HCT116 (cell line): ENCODE measurements around the gene TMEM63B. TPM values are rescaled to one million over a fixed set of nuclear protein-coding genes. Genes with fewer than 3 reads are reported as not detected.
A peak's percentile ranks its signal among the peaks of the same experiment; 100 is the strongest.

Experiments used
- ATAC-seq: fragments of 200-7000 bp; cut with Tn5 transposase; 2 replicates; pipeline ENCODE4 v1.9.1; 2020; ENCODE audit warnings: mild to moderate bottlenecking, moderate library complexity
- BruUV-seq: library from RNA; stranded (reverse); fragments of 400-500 nt; replicated peaks from 2 replicates; lab custom pipeline; 2021; lab: Mats Ljungman, UMichigan
- CTCF ChIA-PET: fragments of 300-600 bp; sonication (Branson Sonifier 250); formaldehyde crosslinking; loops from one replicate; lab custom pipeline; 2021; ENCODE audit warnings: antibody characterized with exemption; lab: Charles Lee
- POLR2A ChIA-PET: fragments of 300-600, 350-600 bp; sonication (Branson Sonifier 250); formaldehyde crosslinking; loops from one replicate; lab custom pipeline; 2021; ENCODE audit warnings: antibody characterized with exemption; lab: Charles Lee
- RAD21 ChIA-PET, 2 experiments: fragments of 300-600 bp; sonication (Branson Sonifier 250); formaldehyde crosslinking; loops; one replicate each; lab custom pipeline; 2023; ENCODE audit warnings: low total read pairs in 2 of 2; ENCODE audit not compliant: uncharacterized antibody in 2 of 2, unreplicated experiment in 2 of 2, low non-redundant PET in 1 of 2; lab: Charles Lee
- DNase-seq: peaks from one replicate; pipeline ENCODE4 v3.0.0-alpha.2; 2010; ENCODE audit warnings: low read depth, low spot score
- H2AFZ ChIP-seq: fragments of 200-600 bp; shearing (Covaris generic), sonication (generic); 2 replicates; pipeline ENCODE4 v1.6.1; 2017; ENCODE audit warnings: low read depth, mixed run types, mixed read lengths, antibody characterized with exemption, low read length; ENCODE audit not compliant: poor library complexity, severe bottlenecking
- H3K27ac ChIP-seq: 2 replicates; pipeline ENCODE4 v1.5.1; 2012; ENCODE audit warnings: low read depth, low read length
- H3K27me3 ChIP-seq: fragments of 200-600 bp; sonication (generic); 2 replicates; pipeline ENCODE4 v1.6.1; 2016; ENCODE audit warnings: mixed run types, low read length, mixed read lengths; ENCODE audit not compliant: insufficient read depth
- H3K36me3 ChIP-seq, 2 experiments: fragments of 200-500 bp in 1 of 2; fragments of 200-600 bp in 1 of 2; sonication (Bioruptor generic) in 1 of 2; sonication (generic) in 1 of 2; 2 replicates each; pipeline versions ENCODE4 v1.5.1 to v1.6.1; 2014 to 2016; ENCODE audit warnings: low read length in 2 of 2, inconsistent platforms in 1 of 2, mixed read lengths in 1 of 2, mixed run types in 1 of 2; ENCODE audit not compliant: insufficient read depth in 2 of 2, control insufficient read depth in 1 of 2
- H3K4me1 ChIP-seq, 2 experiments: fragments of 200-600 bp in 1 of 2; sonication (generic) in 1 of 2; 2 replicates each; pipeline versions ENCODE4 v1.5.1 to v1.6.1; 2012 to 2017; ENCODE audit warnings: low read length in 2 of 2, inconsistent platforms in 1 of 2, mild to moderate bottlenecking in 1 of 2, mixed read lengths in 1 of 2, mixed run types in 1 of 2, moderate library complexity in 1 of 2; ENCODE audit not compliant: insufficient read depth in 2 of 2, control insufficient read depth in 1 of 2
- H3K4me2 ChIP-seq: fragments of 200-600 bp; sonication (generic); 2 replicates; pipeline ENCODE4 v1.6.1; 2017; ENCODE audit warnings: mixed run types, low read length, mixed read lengths
- H3K4me3 ChIP-seq, 2 experiments: fragments of 200-600 bp in 1 of 2; sonication (generic) in 1 of 2; replicated peaks in 1 of 2; 2 replicates each; pipeline ENCODE4 v1.5.1; 2011 to 2016; ENCODE audit warnings: low read length in 2 of 2, control low read depth in 1 of 2, low read depth in 1 of 2, mild to moderate bottlenecking in 1 of 2, mixed read lengths in 1 of 2, mixed run types in 1 of 2
- H3K79me2 ChIP-seq: fragments of 200-600 bp; sonication (generic); 2 replicates; pipeline ENCODE4 v1.6.1; 2017; ENCODE audit warnings: mild to moderate bottlenecking, mixed run types, low read length, moderate library complexity, mixed read lengths; ENCODE audit not compliant: insufficient read depth
- H3K9ac ChIP-seq: fragments of 200-600 bp; sonication (generic); 2 replicates; pipeline ENCODE4 v1.6.1; 2016; ENCODE audit warnings: low read length, mixed read lengths
- H3K9me2 ChIP-seq: fragments of 200-600 bp; sonication (generic), shearing (Covaris generic); 2 replicates; pipeline ENCODE4 v1.6.1; 2017; ENCODE audit warnings: mixed run types, mild to moderate bottlenecking, moderate library complexity; ENCODE audit not compliant: insufficient read depth
- H3K9me3 ChIP-seq, 2 experiments: fragments of 200-500 bp in 1 of 2; fragments of 200-600 bp in 1 of 2; sonication (Bioruptor generic) in 1 of 2; sonication (generic) in 1 of 2; 2 replicates each; pipeline ENCODE4 v1.6.1; 2014 to 2017; ENCODE audit warnings: low read length in 2 of 2, mixed read lengths in 2 of 2, inconsistent platforms in 1 of 2, low read depth in 1 of 2, mild to moderate bottlenecking in 1 of 2, mixed run types in 1 of 2, moderate library complexity in 1 of 2; ENCODE audit not compliant: control insufficient read depth in 1 of 2, insufficient read depth in 1 of 2
- H4K20me1 ChIP-seq: fragments of 200-600 bp; sonication (generic), shearing (Covaris generic); 2 replicates; pipeline ENCODE4 v1.6.1; 2017; ENCODE audit warnings: mixed run types, mild to moderate bottlenecking, moderate library complexity; ENCODE audit not compliant: insufficient read depth
- MAX ChIP-seq: IDR thresholded peaks from 2 replicates; pipeline ENCODE4 v1.6.1; 2012
- RAD21 ChIP-seq: IDR thresholded peaks from 2 replicates; pipeline ENCODE4 v1.6.1; 2012; ENCODE audit warnings: low read depth, mild to moderate bottlenecking
- intact Hi-C: fragments of 100-400 bp; cut with micrococcal nuclease; formaldehyde crosslinking; loops from 2 replicates; pipeline ENCODE4 v1.10.0; 2022
- total RNA-seq: library from RNA; stranded (reverse); gene quantifications from one replicate; pipeline ENCODE4 v1.2.1, GENCODE V29; 2021; ENCODE audit not compliant: unreplicated experiment
- TF ChIP-seq, protein P1 (sequence below), 3 experiments: fragments of 200-600 bp in 1 of 3; sonication (generic) in 1 of 3; IDR thresholded peaks in 2 of 3; conservative IDR thresholded peaks in 1 of 3; 2 replicates each; pipeline ENCODE4 v1.5.1; 2012 to 2017; ENCODE audit warnings: low read depth in 2 of 3, low read length in 2 of 3, antibody characterized with exemption in 1 of 3, borderline replicate concordance in 1 of 3, control low read depth in 1 of 3, mild to moderate bottlenecking in 1 of 3, mixed read lengths in 1 of 3, mixed run types in 1 of 3, moderate library complexity in 1 of 3; ENCODE audit not compliant: insufficient read depth in 1 of 3

Gene TMEM63B
- total RNA-seq, 1 experiment from 2014 or later = 58.2 TPM

- CTCF ChIA-PET = interaction anchor here (0.6 to 1.9 kb wide), 18 partner anchors 12 to 167 kb away, joined by 3 to 8 read pairs (median 5); partner anchors contain the start of genes SLC29A1 and SLC35B2
- Histone ChIP-seq H3K27me3 (no peaks in the 10 kb centered on the region; the same call in 1 of the 2 replicates), H4K20me1 (no peaks in the 10 kb centered on the region), H3K9me2 (no peaks in the 10 kb centered on the region), H3K4me3 (no peak overlapping the region), H3K9ac (no peak overlapping the region), H3K79me2 (no peaks in the 10 kb centered on the region), H3K4me1 (peaks cover 3 to 24% of the 10 kb centered on the region in 2 experiments; a peak in 3 of 4 replicates), H3K27ac (no peak overlapping the region), H3K36me3 (no peaks in the 10 kb centered on the region), H2AFZ (peak overlapping the region; percentile 5), H3K4me2 (peak overlapping the region; percentile 8; the same call in 1 of the 2 replicates), H3K9me3 (no peaks in the 10 kb centered on the region)
- POLR2A ChIA-PET = interaction anchor here (0.9 to 1.7 kb wide), 3 partner anchors 20 to 84 kb away, joined by 3 to 7 read pairs (median 6); partner anchors contain the start of genes HSP90AB1 and SLC35B2
- peak; percentile 59 for DNase-seq
- peak; percentile 96 for ATAC-seq
- TF ChIP-seq, protein P1, sequence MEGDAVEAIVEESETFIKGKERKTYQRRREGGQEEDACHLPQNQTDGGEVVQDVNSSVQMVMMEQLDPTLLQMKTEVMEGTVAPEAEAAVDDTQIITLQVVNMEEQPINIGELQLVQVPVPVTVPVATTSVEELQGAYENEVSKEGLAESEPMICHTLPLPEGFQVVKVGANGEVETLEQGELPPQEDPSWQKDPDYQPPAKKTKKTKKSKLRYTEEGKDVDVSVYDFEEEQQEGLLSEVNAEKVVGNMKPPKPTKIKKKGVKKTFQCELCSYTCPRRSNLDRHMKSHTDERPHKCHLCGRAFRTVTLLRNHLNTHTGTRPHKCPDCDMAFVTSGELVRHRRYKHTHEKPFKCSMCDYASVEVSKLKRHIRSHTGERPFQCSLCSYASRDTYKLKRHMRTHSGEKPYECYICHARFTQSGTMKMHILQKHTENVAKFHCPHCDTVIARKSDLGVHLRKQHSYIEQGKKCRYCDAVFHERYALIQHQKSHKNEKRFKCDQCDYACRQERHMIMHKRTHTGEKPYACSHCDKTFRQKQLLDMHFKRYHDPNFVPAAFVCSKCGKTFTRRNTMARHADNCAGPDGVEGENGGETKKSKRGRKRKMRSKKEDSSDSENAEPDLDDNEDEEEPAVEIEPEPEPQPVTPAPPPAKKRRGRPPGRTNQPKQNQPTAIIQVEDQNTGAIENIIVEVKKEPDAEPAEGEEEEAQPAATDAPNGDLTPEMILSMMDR (IDR thresholded peaks at IDR 0.05 in 2 of 3, conservative IDR thresholded peaks at IDR 0.05 in 1 of 3; ENCODE audit: borderline replicate concordance in 1 of 3, insufficient read depth in 1 of 3, low read depth in 2 of 3, low read length in 2 of 3) = peak; percentile 91 to 94 (median 93)
- TF ChIP-seq RAD21 = peak; percentile 94
- TF ChIP-seq MAX = no peak
- intact Hi-C loops = loop anchor here (1.0 to 5.0 kb wide), 3 partner anchors 61 to 164 kb away; partner anchors contain the start of gene SLC35B2
- RAD21 ChIA-PET = interaction anchor here in 1 of 2 experiments (0.5 to 1.3 kb wide), 3 partner anchors 27 to 84 kb away, joined by 3 to 4 read pairs (median 3); partner anchors contain the start of gene SLC35B2
- BruUV-seq = no TSS peak
These were observed 45.6 kb downstream of the TMEM63B start for GRCh38 chr6:44172731-44173500.
